ENCODE measurements around the gene STPG2. TPM values are rescaled to one million over a fixed set of nuclear protein-coding genes. Genes with fewer than 3 reads are reported as not detected.

Gene STPG2
- total RNA-seq, 6 donors from 2014 or later: 0.30 to 5.2 (median 0.49) TPM; not detected in 1

DNA sequence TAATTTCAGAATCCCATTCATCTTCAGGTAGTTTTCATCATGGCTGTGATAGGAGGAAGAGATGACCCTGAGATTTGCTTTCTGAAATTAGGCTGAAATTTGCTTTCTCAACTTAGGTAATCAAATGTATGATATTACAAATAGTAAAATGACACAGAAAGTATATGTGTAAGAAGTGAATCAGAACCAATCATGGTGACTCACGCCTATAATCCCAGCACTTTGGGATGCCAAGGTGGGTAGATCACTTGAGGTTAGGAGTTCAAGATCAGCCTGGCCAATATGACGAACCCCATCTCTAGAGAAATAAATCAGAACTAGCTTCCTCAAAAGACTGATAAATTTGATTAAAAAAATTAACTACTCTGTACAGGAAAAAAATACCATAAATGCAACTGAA is 555.4 kb downstream of the STPG2 start:
- Histone ChIP-seq H3K36me3 (no peaks in the 10 kb centered on the region), H3K4me1 (no peaks in the 10 kb centered on the region), H3K27ac (no peak overlapping the region), H3K27me3 (no peaks in the 10 kb centered on the region), H3K4me3 (no peak overlapping the region), H3K9me3 (peaks cover 0 to 4% (median 0%) of the 10 kb centered on the region in 4 donors)
- DNase-seq: no peak
- 84 to 94% methylated on average over 2 of the region's 2 CpGs for WGBS, 2 donors
- no peak for TF ChIP-seq EP300 (IDR thresholded peaks at IDR 0.05)
- TF ChIP-seq POLR2A (IDR thresholded peaks at IDR 0.05): no peak
- TF ChIP-seq CTCF (IDR thresholded peaks at IDR 0.05): no peak
- no peak for TF ChIP-seq POLR2AphosphoS5 (IDR thresholded peaks at IDR 0.05)
- ATAC-seq (ENCODE audit: low FRiP score in 2 of 2): no peak

DNA sequence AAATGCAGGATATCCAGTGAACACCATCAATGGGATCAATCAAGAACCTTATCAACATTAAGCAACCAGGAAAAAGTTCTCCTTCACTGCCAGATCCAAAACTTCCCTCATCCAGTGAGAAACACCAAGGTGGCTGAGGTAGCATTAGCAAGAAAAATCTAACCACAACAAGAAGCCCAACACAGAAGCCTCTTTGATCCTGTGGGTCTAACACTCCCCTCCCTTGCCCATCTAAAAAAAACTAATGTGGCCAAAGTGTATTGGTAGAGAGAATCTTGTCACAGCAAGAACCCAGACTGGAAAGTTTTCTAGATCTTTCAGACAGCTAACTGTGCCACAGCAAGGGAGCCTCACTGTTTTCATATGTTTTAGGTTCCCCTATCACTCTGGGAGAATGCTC is 558.0 kb downstream of the STPG2 start:
- no peak for ATAC-seq (ENCODE audit: low FRiP score in 2 of 2)
- TF ChIP-seq CTCF (IDR thresholded peaks at IDR 0.05): no peak
- TF ChIP-seq EP300 (IDR thresholded peaks at IDR 0.05): no peak
- no peak for TF ChIP-seq POLR2AphosphoS5 (IDR thresholded peaks at IDR 0.05)
- no peak for TF ChIP-seq POLR2A (IDR thresholded peaks at IDR 0.05)

DNA sequence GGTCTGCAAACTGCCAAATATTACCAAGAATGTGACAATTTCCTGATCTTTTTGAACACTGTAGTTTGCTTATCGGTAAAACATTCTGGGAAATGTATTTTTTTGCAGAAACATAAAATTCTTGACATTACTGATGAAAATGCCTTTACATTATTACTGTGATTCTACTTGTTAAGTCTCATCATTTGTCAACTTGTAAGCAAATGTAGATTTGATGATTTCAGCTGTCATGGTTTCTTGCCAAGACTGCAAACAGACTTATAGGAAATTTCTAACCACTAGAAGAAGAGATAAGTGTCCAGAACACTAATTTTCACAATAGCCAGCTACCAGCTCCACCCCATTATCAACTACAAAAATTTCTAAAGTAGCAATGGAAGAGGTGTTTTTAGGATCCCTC is 560.4 kb downstream of the STPG2 start:
- Histone ChIP-seq H3K27ac (no peak overlapping the region), H3K9me3 (no peaks in the 10 kb centered on the region), H3K36me3 (no peaks in the 10 kb centered on the region), H3K4me3 (no peak overlapping the region), H3K27me3 (no peaks in the 10 kb centered on the region), H3K4me1 (no peaks in the 10 kb centered on the region)
- ATAC-seq (ENCODE audit: low FRiP score in 2 of 2) (no peak), DNase-seq (no peak)
- 58 to 59% methylated on average over 1 of the region's 1 CpG for WGBS, 2 donors
- TF ChIP-seq POLR2AphosphoS5 (IDR thresholded peaks at IDR 0.05) (no peak), POLR2A (IDR thresholded peaks at IDR 0.05) (no peak), CTCF (IDR thresholded peaks at IDR 0.05) (no peak), EP300 (IDR thresholded peaks at IDR 0.05) (no peak)

More for the DNA sequence above, 558.0 kb downstream of the STPG2 start:
- no peak for DNase-seq
- Histone ChIP-seq H3K27me3 (no peaks in the 10 kb centered on the region), H3K4me1 (no peaks in the 10 kb centered on the region), H3K4me3 (no peak overlapping the region), H3K9me3 (no peaks in the 10 kb centered on the region), H3K36me3 (no peaks in the 10 kb centered on the region), H3K27ac (no peak overlapping the region)

GRCh38 chr4:97577004-97577403 is 566.3 kb downstream of the STPG2 start:
- DNase-seq (no peak), ATAC-seq (ENCODE audit: low FRiP score in 2 of 2) (no peak)
- Histone ChIP-seq H3K9me3 (no peaks in the 10 kb centered on the region), H3K36me3 (no peaks in the 10 kb centered on the region), H3K4me3 (no peak overlapping the region), H3K27me3 (no peaks in the 10 kb centered on the region), H3K27ac (no peak overlapping the region), H3K4me1 (no peaks in the 10 kb centered on the region)
- TF ChIP-seq POLR2AphosphoS5 (IDR thresholded peaks at IDR 0.05) (no peak), POLR2A (IDR thresholded peaks at IDR 0.05) (no peak), EP300 (IDR thresholded peaks at IDR 0.05) (no peak), CTCF (IDR thresholded peaks at IDR 0.05) (no peak)
- 46 to 51% methylated on average over 2 of the region's 2 CpGs for WGBS, 2 donors

GRCh38 chr4:97560009-97560408 is 583.3 kb downstream of the STPG2 start:
- H3K27me3 ChIP-seq: no peaks in the 10 kb centered on the region
- H3K4me3 ChIP-seq: no peak overlapping the region
- 79 to 88% methylated on average over 2 of the region's 2 CpGs for WGBS, 2 donors
- no peak for TF ChIP-seq EP300 (IDR thresholded peaks at IDR 0.05)
- TF ChIP-seq POLR2A (IDR thresholded peaks at IDR 0.05): no peak
- no peak for TF ChIP-seq CTCF (IDR thresholded peaks at IDR 0.05)
- no peak for TF ChIP-seq POLR2AphosphoS5 (IDR thresholded peaks at IDR 0.05)
- no peaks in the 10 kb centered on the region for H3K36me3 ChIP-seq
- no peak for DNase-seq
- no peak overlapping the region for H3K27ac ChIP-seq
- no peak for ATAC-seq (ENCODE audit: low FRiP score in 2 of 2)
- no peaks in the 10 kb centered on the region for H3K4me1 ChIP-seq
- no peaks in the 10 kb centered on the region for H3K9me3 ChIP-seq
